ENCODE results near the gene KCNRG. TPM values are rescaled to one million over a fixed set of nuclear protein-coding genes. Genes with fewer than 3 reads are reported as not detected.
A peak's percentile ranks its signal among the peaks of the same experiment; 100 is the strongest.

The KCNRG gene
- total RNA-seq, 1 donor from 2014 or later, result not detected

DNA sequence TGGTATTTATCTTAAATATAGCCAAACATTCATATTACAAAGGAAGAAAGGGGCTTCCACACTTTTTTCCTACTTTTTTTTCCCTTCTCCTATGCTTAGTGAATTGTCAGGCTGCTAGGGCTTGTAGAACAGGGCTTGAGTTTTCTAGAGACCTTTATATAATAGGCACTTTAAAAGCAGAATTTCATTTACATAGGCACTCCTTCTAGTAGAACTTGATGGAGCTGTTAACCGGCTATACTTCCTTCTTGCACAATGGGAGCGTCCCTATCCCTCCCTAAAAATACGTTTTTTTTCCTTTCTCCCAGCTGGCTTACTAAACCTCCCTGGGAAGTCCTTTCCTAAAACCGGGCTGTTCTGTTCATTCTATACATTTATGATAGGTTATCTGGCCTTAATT is 17.3 kb upstream of the KCNRG start:
- peak overlapping the region; percentile 65 to 88 for H3K4me3 ChIP-seq
- H3K27me3 ChIP-seq, result no peaks in the 10 kb centered on the region
- H3K27ac ChIP-seq, result peak overlapping the region; percentile 92
- H3K36me3 ChIP-seq, result peaks cover 0 to 9% of the 10 kb centered on the region in 2 donors
- peaks cover 55% of the 10 kb centered on the region for H3K4me1 ChIP-seq
- no peak for DNase-seq (ENCODE audit: extremely low spot score in 2 of 2)
- TF ChIP-seq POLR2A (IDR thresholded peaks at IDR 0.05) (no peak), POLR2AphosphoS5 (IDR thresholded peaks at IDR 0.05; ENCODE audit: insufficient read depth in 1 of 2, low read depth in 1 of 2) (no peak)
- TF ChIP-seq, protein P1, sequence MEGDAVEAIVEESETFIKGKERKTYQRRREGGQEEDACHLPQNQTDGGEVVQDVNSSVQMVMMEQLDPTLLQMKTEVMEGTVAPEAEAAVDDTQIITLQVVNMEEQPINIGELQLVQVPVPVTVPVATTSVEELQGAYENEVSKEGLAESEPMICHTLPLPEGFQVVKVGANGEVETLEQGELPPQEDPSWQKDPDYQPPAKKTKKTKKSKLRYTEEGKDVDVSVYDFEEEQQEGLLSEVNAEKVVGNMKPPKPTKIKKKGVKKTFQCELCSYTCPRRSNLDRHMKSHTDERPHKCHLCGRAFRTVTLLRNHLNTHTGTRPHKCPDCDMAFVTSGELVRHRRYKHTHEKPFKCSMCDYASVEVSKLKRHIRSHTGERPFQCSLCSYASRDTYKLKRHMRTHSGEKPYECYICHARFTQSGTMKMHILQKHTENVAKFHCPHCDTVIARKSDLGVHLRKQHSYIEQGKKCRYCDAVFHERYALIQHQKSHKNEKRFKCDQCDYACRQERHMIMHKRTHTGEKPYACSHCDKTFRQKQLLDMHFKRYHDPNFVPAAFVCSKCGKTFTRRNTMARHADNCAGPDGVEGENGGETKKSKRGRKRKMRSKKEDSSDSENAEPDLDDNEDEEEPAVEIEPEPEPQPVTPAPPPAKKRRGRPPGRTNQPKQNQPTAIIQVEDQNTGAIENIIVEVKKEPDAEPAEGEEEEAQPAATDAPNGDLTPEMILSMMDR (IDR thresholded peaks at IDR 0.05), result no peak
- intact Hi-C loops (cut with DNase I), result loop anchor here (2.0 kb wide), 1 partner anchor 127 kb away; no protein-coding TSS in a partner anchor
- H3K9me3 ChIP-seq, result no peaks in the 10 kb centered on the region

- H3K27ac ChIP-seq, result peak overlapping the region; percentile 21
- DNase-seq (ENCODE audit: extremely low spot score in 2 of 2), result no peak
- H3K9me3 ChIP-seq, result no peaks in the 10 kb centered on the region
- TF ChIP-seq POLR2A (IDR thresholded peaks at IDR 0.05) (no peak), POLR2AphosphoS5 (IDR thresholded peaks at IDR 0.05; ENCODE audit: insufficient read depth in 1 of 2, low read depth in 1 of 2) (no peak)
- TF ChIP-seq, protein P1 (IDR thresholded peaks at IDR 0.05), result no peak
- peak overlapping the region in 1 of 2 donors; percentile 88 for H3K4me3 ChIP-seq
- H3K4me1 ChIP-seq, result peaks cover 63% of the 10 kb centered on the region
- H3K27me3 ChIP-seq, result no peaks in the 10 kb centered on the region
- intact Hi-C loops (cut with DNase I), result no loop called here
- peaks cover 0 to 10% of the 10 kb centered on the region in 2 donors for H3K36me3 ChIP-seq
These were observed 16.3 kb upstream of the KCNRG start for GRCh38 chr13:49998714-49999624.

DNA sequence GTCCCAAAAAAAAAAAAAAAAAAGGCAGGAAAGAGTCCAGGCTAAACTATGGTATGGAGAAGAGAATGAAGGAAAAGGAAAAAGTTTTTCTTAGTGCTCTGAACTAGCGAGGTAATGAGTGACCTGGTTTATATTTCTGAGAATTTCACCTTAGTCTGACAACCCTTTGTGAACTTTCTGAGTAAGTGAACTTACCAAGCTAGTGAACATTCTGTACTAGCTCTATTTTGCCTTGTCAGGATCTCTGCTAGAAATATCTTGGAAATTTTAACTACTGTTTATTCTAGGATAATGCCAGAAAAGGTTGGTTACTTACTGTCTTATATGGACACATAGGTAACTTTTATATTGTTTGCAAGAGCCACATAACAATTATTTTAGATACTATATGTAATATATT is 14.0 kb upstream of the KCNRG start:
- Histone ChIP-seq H3K4me1 (peaks cover 68% of the 10 kb centered on the region), H3K27me3 (no peaks in the 10 kb centered on the region), H3K4me3 (no peak overlapping the region), H3K9me3 (no peaks in the 10 kb centered on the region), H3K36me3 (peaks cover 0 to 10% of the 10 kb centered on the region in 2 donors), H3K27ac (no peak overlapping the region)
- intact Hi-C loops (cut with DNase I), result no loop called here
- TF ChIP-seq POLR2A (IDR thresholded peaks at IDR 0.05) (no peak), POLR2AphosphoS5 (IDR thresholded peaks at IDR 0.05; ENCODE audit: insufficient read depth in 1 of 2, low read depth in 1 of 2) (no peak)
- TF ChIP-seq, protein P1 (IDR thresholded peaks at IDR 0.05), result no peak
- no peak for DNase-seq (ENCODE audit: extremely low spot score in 2 of 2)

- no peak for DNase-seq (ENCODE audit: extremely low spot score in 2 of 2)
- intact Hi-C loops (cut with DNase I), result no loop called here
- H3K9me3 ChIP-seq, result no peaks in the 10 kb centered on the region
- TF ChIP-seq, protein P1 (IDR thresholded peaks at IDR 0.05), result no peak
- TF ChIP-seq POLR2AphosphoS5 (IDR thresholded peaks at IDR 0.05; ENCODE audit: insufficient read depth in 1 of 2, low read depth in 1 of 2) (no peak), POLR2A (IDR thresholded peaks at IDR 0.05) (no peak)
- peaks cover 0 to 18% of the 10 kb centered on the region in 2 donors for H3K36me3 ChIP-seq
- H3K27me3 ChIP-seq, result no peaks in the 10 kb centered on the region
- no peak overlapping the region for H3K4me3 ChIP-seq
- peaks cover 27% of the 10 kb centered on the region for H3K4me1 ChIP-seq
- H3K27ac ChIP-seq, result no peak overlapping the region
These were observed 8.7 kb upstream of the KCNRG start for GRCh38 chr13:50006426-50007135.
